Panc1 (cell line): ENCODE data around the gene PGAM5.

Experiments used
- CTCF ChIP-seq: fragments of 450-650 bp; IDR thresholded peaks from 2 replicates; pipeline ENCODE4 v1.5.1; 2017; ENCODE audit warnings: mild to moderate bottlenecking
- TF ChIP-seq, protein P1 (sequence below), 2 experiments: IDR thresholded peaks; 2 replicates each; pipeline ENCODE4 v1.6.1; 2011 to 2012; ENCODE audit warnings: low read depth in 2 of 2, control low read depth in 1 of 2, low read length in 1 of 2, mild to moderate bottlenecking in 1 of 2, moderate library complexity in 1 of 2; ENCODE audit not compliant: insufficient read depth in 1 of 2

DNA sequence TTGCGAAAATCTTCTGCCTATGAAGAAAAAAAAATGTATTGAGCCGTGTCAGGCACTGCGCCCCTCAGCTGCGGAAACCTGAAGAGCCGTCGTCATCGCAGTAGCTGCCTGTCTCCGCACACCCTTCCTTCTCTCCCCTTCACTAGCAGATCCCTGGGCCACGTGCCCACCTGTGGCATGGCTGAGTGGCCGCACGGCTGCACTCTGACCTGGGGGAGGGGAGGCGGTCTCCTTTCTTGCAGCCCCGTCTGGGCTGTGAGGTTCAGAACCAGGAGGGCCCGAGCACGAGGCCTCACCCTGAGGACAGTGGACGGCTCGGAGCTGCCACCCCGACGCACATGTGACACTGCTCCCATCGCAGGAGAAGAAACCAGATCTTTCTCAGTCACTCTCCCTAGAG, 24.9 kb downstream of the PGAM5 start:
- TF ChIP-seq CTCF: no peak
- TF ChIP-seq, protein P1, sequence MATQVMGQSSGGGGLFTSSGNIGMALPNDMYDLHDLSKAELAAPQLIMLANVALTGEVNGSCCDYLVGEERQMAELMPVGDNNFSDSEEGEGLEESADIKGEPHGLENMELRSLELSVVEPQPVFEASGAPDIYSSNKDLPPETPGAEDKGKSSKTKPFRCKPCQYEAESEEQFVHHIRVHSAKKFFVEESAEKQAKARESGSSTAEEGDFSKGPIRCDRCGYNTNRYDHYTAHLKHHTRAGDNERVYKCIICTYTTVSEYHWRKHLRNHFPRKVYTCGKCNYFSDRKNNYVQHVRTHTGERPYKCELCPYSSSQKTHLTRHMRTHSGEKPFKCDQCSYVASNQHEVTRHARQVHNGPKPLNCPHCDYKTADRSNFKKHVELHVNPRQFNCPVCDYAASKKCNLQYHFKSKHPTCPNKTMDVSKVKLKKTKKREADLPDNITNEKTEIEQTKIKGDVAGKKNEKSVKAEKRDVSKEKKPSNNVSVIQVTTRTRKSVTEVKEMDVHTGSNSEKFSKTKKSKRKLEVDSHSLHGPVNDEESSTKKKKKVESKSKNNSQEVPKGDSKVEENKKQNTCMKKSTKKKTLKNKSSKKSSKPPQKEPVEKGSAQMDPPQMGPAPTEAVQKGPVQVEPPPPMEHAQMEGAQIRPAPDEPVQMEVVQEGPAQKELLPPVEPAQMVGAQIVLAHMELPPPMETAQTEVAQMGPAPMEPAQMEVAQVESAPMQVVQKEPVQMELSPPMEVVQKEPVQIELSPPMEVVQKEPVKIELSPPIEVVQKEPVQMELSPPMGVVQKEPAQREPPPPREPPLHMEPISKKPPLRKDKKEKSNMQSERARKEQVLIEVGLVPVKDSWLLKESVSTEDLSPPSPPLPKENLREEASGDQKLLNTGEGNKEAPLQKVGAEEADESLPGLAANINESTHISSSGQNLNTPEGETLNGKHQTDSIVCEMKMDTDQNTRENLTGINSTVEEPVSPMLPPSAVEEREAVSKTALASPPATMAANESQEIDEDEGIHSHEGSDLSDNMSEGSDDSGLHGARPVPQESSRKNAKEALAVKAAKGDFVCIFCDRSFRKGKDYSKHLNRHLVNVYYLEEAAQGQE (IDR thresholded peaks at IDR 0.05; ENCODE audit: insufficient read depth in 1 of 2, low read depth in 2 of 2, low read length in 1 of 2): no peak
